NCI-H146 (cell line): Measurements from ENCODE around the gene DUS1L.

Experiments
- DNase-seq: peaks from one replicate; lab custom pipeline; 2025; lab: John Stamatoyannopoulos, UW

DUS1L gene

GRCh38 chr17:82087961-82088837 lies 22.6 kb upstream of the DUS1L start:
- no peak for DNase-seq

- no peak for DNase-seq
Observed at GRCh38 chr17:82086941-82087906, 21.6 kb upstream of the DUS1L start.

- DNase-seq, result no peak
Observed at GRCh38 chr17:82085931-82086764, 20.5 kb upstream of the DUS1L start.

DNA sequence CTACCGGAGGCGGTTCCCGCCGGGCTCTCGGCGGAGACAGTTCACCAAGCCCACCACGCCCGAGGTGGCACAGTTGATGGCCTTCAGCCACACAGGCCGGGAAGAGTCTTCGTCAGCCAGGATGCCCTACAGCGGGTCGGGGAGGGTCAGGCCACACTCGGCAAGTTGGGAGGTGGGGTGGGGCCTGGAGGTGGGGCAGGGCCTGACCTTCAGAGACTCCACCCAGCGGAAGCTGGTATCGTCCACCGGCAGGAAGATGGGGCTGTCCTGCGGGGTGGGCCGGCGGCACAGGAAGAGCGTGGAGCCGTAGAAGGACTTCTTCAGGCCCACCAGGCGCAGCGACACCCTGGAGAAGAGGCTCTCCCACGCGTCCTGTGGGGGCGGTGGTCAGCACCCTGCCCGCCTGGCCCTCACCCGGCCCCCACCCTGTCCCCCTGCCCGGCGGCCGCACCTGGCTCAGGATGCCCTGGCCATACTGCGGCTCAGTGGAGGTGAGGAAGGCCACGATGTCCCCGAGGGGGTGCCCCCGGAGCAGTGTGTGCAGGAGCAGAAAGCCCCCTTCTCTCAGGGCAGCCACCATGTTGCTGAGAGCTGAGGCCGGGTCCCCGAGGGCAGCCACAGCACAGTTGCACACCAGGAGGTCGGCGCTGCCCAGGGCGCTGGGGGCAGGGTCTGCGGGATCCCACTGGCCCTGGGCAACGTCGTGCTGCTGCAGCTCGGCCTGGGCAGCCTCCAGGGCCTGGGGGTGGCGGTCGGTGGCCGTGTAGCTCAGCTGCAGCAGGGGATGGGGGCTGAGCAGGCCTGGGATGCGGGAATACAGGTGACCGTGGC lies 19.6 kb upstream of the DUS1L start:
- DNase-seq, result no peak

DNA sequence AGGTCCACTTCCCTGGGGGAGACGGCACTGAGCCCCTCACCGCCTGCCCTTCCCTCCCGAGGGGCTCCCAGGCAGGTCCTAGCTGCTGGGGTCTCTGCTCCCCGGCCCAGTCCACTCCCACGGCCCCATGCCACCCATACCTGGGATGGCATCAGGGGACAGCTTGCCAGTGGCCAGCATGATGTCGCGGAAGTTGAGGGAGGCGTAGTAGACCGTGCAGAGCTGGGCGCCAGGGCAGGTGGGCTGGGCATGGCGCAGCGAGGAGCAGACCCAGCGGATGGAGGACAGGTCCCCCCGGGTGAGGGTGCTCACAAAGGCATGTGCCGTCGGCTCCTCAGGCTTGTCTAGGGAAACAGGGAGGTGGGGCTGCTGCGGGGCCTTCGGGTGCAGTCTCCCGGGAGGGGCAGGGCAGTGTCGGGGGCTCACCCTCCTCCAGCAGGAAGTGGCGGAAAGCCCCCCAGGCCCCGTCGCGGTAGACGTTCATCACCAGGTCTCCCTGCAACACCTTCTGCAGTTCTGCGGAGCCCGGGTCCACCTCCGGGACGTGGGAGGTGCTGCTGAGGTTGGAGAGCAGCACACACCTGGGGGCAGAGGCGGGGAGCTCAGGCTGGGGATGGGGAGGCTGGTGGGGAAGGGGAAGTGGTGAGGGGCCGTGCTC lies 18.9 kb upstream of the DUS1L start:
- no peak for DNase-seq

- DNase-seq, result no peak
Observed at GRCh38 chr17:82083533-82084359, 18.1 kb upstream of the DUS1L start.

- DNase-seq, result no peak
Observed at GRCh38 chr17:82083009-82083408, 17.4 kb upstream of the DUS1L start.

GRCh38 chr17:82082456-82082855 lies 16.9 kb upstream of the DUS1L start:
- no peak for DNase-seq

- no peak for DNase-seq
Observed at GRCh38 chr17:82081966-82082365, 16.4 kb upstream of the DUS1L start.

DNA sequence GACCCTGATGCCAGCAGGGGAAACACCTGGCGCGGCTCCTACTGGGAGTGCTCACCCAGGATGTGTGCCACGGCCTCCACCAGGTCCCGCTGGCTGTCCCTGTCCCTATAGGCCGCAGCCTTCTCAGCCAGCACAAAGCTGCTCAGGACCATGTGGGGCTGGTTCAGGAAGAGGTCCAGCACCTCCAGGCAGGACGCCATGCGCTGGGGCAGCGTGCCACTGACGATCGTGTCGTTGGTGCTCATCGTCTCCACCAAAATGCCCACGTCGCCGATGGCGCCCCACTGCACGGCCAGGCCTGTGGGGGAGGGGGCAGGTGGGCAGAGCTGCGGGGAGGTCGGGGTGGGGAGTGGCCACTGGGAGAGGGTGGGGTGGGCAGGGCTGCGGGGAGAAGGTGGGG lies 15.9 kb upstream of the DUS1L start:
- DNase-seq, result no peak

DNA sequence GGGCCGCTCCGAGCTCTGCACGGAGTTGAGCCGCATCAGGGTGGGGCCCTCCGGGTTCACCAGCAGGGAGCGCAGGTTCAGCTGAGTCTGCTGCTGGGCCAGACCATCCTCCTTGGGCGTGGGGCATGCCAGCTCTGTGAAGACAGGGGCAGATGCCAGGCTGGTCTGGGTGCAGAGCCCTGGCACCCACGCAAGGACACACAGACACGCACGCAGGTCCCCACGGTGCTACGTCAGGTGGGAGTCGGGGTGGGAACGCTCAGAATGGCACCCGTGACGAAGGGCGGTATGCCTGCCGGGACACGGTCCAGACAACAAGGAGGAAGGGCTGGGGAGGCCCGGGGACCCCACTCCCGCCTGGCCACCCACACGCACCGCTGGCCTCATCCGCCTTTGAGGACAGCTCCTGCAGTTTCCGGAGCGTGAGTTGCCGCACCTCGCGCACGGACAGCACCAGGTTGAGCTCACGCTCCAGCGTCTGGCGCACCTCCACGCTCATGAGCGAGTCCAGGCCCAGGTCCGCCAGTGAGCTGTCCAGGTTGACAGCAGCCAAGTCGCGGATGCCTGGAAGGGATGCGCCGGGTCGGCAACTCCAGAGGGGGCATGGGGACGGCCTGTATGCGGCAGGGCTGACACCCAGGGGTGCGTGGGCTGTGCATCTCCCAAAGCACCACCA lies 15.3 kb upstream of the DUS1L start:
- no peak for DNase-seq

DNA sequence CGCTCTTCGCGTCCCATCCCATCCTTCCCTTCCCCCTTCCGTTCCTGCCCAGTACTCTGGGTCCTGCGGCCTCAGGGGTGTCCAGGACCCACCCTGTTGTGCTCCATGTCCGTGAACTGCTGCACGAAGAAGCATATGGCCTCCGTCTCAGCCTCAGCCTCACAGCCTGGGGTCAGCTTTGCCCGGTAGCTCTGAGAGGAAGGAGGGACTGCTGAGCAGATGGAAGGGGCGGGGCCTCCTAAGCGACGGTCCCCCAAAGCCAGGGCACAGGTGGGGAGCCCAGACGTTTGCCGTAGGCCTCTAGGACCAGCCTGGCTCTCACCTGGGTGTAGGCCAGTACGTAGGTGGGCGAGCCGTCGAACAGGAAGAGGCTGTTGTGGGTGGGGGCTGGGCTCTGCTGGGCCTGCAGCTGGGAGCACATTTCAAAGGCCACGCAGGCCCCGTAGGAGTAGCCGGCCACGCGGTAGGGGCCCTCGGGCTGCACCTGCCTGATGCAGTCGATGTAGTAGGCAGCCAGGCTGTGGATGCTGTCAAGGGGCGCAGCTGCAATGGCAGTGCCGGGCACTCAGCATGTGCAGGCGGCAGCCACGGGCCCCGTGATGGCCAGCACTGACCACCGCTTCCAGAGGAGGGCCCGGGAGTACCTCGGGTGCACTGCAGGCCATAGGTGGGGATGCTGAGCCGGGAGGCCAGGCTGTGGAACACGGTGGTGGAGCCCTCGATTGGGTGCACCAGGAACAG lies 14.6 kb upstream of the DUS1L start:
- DNase-seq, result no peak

DNA sequence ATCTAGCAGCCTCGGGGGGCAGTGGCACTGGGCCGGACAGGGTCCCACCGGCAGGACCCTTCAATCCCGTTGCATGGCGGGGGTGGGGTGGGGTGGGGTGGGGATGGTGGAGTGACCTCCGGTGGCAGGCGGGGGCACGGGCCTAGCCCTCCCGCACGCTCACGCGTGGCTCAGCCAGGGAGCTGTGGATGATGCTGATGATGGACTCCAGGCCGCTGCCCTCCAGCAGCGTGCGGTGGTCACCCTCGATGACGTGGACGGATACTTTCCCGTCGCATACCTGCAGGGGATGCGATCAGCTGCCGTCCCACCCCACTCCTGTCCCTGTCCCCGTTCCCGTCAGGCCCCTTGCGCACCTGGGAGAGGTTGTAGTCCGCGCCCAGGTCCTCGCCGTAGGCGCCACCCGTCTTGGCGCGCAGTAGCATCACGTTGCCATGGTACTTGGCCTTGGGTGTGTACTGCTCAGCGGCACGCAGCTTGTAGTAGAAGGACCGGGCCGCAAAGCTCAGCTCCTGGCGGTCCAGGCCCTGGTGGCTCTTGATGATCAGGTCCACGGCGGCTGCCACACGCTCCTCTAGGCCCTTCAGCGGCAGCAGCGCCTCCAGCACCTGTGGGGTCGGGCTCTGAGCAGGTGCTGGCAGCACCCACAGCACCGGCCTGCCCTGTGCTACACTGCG lies 13.5 kb upstream of the DUS1L start:
- DNase-seq, result no peak

DNA sequence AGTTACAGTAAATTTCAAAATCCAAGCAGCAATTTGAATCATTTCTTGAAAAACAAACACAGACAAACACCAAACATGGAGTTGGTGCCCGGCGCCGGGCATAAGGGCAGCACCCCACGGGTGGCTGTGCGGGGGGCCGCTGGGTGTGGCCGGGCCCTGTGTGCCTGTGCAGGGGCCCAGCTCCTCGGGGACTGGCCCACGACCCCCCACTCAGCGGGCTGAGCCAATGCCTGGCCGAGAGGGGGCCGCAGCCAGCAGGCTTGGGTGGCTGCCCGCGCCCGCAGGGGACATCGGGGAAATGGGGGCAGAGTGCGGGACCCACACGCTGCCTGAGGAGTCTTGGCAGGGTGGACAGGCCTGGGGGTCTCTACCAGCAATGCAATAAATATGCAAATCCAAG lies 12.8 kb upstream of the DUS1L start:
- no peak for DNase-seq

DNA sequence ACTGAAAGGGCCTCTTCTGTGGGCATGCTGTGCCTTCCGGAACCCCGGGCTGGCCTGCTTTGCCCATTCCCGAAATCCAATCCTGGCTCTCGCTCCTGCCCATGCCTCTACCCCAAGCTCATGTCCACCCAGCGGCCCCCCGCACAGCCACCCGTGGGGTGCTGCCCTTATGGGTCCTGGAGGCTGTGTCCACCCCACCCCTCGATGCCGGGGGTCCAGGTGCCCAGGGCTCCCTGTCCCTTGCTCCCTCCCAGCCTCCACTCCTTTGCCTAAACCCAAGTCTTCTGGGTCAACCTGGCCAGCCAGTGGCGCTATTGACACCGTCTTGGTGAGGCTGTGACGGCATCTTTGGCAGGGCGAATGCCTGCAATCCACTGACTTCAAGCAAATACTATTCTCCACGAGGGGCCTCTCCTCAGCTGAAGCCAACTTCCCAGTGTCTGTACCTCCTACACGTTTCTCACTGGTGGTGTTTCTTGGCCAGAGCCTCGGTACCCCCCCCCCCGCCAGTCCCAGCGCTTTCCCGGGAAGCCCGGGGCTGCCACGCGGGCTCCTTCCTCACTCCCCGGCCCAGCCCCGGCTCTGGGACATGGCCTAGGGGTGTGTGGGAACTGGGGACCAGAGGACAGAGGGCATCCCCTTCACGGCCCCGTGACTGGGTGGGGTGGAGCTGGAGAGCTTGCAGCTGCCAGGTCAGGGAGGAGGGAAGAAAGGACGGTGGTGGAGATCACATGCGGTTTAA lies 12.2 kb upstream of the DUS1L start:
- DNase-seq, result no peak

GRCh38 chr17:82076785-82077591 lies 11.4 kb upstream of the DUS1L start:
- DNase-seq, result no peak
